ENCODE results near the gene PIGX.
"Not testable (repeated sequence)": the region's sequence is repeated elsewhere in the genome, so short reads cannot be mapped to it uniquely, and the experiment has no call there.

The PIGX gene

DNA sequence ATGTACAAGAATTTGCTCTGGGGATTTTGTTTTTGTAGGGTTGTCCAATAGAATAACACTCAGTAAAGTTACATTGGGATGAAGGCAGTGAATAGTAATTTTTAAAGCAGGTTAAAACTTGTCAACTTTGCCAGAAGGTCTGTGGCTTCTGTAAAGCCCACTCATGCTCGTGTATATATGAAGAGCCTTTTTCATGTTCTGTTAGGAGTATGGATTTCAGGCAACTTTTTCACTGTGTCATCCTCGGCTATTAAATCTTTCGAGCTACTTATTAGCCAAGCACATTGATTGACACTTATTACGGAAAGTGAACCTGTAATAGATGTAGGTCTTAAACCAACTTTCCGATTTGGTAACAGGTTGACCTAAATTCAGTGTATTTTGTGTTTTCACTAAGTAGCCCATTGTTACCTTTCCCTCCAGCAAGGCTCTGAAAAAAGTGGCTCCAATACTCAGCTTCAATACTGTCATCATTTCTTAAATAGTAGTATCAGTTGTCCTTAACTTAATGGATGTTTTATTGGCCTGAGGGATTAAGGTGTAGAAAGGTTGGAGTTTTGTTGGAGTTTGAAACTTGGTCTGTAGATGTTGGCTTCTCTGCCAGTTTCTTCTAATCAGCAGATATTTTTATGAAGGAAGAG lies 29.2 kb downstream of the PIGX start:
- TF ChIP-seq, protein P1, sequence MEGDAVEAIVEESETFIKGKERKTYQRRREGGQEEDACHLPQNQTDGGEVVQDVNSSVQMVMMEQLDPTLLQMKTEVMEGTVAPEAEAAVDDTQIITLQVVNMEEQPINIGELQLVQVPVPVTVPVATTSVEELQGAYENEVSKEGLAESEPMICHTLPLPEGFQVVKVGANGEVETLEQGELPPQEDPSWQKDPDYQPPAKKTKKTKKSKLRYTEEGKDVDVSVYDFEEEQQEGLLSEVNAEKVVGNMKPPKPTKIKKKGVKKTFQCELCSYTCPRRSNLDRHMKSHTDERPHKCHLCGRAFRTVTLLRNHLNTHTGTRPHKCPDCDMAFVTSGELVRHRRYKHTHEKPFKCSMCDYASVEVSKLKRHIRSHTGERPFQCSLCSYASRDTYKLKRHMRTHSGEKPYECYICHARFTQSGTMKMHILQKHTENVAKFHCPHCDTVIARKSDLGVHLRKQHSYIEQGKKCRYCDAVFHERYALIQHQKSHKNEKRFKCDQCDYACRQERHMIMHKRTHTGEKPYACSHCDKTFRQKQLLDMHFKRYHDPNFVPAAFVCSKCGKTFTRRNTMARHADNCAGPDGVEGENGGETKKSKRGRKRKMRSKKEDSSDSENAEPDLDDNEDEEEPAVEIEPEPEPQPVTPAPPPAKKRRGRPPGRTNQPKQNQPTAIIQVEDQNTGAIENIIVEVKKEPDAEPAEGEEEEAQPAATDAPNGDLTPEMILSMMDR (conservative IDR thresholded peaks at IDR 0.05; ENCODE audit: low read depth, low read length), result no peak
- no peak for DNase-seq (ENCODE audit: low read depth)
- peak overlapping the region; percentile 82 for H3K4me3 ChIP-seq (ENCODE audit: low read length)

DNA sequence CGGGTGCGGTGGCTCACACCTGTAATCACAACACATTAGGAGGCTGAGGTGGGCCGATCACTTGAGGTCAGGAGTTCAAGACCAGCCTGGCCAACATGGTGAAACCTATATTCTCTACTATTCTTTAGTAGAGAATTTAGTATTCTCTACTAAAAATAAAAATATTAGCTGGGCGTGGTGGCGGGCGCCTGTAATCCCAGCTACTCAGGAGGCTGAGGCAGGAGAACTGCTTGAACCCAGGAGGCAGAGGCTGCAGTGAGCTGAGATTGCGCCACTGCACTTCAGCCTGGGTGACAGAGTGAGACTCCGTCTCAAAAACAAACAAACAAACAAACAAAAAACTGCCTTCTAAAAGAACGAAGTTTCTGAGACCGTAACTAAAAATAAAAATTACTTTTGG lies 31.4 kb downstream of the PIGX start:
- not testable (repeated sequence) for H3K4me3 ChIP-seq (ENCODE audit: low read length); DNase-seq (ENCODE audit: low read depth)

DNA sequence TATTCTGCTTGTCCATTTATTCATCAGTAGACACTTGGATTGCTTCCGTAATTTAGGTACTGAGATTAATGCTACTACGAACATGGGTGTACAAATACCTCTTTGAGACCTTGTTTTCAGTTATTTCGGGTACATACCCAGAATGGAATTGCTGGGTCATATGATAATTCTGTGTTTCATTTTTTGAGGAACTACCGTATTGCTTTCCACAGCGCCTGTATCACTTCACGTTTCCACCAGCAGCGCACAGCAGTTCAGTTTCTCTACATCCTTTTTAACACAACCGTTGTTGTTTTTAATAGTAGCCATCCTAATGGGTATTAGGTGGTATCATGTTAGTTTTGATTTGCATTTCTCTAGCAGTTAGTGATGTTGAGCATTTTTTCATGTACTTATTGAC lies 36.9 kb downstream of the PIGX start:
- no peak overlapping the region for H3K4me3 ChIP-seq (ENCODE audit: low read length)
- DNase-seq (ENCODE audit: low read depth), result no peak
- TF ChIP-seq, protein P1 (conservative IDR thresholded peaks at IDR 0.05; ENCODE audit: low read depth, low read length), result no peak

DNA sequence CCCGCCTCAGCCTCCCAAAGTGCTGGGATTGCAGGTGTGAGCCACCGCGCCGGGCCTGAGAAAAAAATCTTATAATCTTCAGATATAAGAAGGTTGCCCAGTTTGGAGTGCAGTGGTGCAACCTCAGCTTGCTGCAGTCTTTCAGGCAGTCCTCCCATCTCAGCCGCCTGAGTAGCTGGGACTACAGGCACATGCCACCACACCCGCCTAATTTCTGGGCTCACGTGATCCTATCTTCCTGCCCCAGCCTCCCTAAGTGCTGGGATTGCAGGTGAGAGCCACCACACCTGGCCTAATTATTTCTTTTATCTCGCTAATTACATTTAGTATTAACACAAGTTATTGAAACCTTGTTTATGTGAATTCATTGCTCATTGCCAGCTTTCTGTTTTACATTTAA lies 41.0 kb downstream of the PIGX start:
- no peak for DNase-seq (ENCODE audit: low read depth)
- no peak overlapping the region for H3K4me3 ChIP-seq (ENCODE audit: low read length)
- TF ChIP-seq, protein P1 (conservative IDR thresholded peaks at IDR 0.05; ENCODE audit: low read depth, low read length), result no peak

DNA sequence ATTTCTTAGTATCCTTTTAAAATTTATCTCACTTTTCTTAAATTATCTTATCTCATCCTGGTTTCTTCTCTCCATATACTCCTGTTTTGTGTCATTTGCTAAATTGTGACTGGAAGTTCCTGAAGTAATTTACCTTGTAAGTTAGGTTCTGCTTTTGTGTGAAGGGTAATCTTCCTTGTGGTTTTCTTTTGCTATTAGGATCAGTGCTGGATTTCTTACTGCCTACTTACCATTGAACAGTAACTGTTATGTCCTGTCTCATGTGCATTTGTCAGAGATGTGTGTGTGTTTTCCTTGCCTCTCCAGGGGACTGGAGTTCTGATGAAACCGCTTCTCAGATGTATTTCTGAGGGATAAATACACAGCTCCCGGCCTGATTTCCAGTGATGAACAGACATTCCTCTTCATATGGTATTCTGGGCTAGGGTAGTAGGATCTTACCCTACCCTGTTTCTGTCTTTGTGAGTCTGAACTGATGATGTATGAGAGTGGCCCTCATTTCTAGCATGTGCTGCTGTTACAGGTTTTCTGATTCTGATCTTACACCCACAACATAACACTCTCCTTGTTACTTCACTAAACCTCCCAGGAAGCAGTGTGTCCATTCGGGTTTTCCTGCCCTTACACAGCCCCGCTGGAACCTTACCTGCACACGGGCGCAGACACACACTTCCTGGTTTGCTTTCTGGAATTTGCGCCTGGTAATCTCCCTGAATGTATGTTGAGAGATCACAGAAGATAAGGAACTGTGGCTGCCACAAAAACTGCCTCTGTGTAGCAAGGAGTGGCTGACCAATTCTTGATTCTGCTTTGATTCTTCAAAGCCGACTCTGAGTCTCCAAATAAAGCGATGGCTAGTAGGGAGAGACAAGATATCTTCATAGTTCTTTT lies 42.2 kb downstream of the PIGX start:
- DNase-seq (ENCODE audit: low read depth), result no peak
- TF ChIP-seq, protein P1 (conservative IDR thresholded peaks at IDR 0.05; ENCODE audit: low read depth, low read length), result no peak

DNA sequence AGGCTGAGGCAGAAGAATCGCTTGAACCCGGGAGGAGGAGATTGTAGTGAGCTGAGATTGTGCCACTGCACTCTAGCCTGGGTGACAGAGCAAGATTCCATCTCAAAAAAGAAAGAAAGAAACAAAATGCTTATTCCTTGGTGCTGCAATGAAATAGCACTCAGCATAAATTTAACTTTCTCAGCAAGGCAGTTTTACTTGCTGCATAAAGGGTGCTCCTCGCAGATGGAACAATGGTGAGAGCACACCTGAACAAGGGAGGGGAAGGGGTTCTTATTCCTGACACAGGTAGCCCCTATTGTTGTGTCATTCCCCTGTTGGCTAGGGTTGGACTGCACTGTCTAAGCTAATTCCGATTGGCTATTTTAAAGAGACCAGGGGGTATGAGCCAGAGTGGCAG lies 44.6 kb downstream of the PIGX start:
- TF ChIP-seq, protein P1 (conservative IDR thresholded peaks at IDR 0.05; ENCODE audit: low read depth, low read length), result no peak
- H3K4me3 ChIP-seq (ENCODE audit: low read length), result no peak overlapping the region
- DNase-seq (ENCODE audit: low read depth), result no peak

More for the DNA sequence above, 42.2 kb downstream of the PIGX start:
- H3K4me3 ChIP-seq (ENCODE audit: low read length), result no peak overlapping the region

DNA sequence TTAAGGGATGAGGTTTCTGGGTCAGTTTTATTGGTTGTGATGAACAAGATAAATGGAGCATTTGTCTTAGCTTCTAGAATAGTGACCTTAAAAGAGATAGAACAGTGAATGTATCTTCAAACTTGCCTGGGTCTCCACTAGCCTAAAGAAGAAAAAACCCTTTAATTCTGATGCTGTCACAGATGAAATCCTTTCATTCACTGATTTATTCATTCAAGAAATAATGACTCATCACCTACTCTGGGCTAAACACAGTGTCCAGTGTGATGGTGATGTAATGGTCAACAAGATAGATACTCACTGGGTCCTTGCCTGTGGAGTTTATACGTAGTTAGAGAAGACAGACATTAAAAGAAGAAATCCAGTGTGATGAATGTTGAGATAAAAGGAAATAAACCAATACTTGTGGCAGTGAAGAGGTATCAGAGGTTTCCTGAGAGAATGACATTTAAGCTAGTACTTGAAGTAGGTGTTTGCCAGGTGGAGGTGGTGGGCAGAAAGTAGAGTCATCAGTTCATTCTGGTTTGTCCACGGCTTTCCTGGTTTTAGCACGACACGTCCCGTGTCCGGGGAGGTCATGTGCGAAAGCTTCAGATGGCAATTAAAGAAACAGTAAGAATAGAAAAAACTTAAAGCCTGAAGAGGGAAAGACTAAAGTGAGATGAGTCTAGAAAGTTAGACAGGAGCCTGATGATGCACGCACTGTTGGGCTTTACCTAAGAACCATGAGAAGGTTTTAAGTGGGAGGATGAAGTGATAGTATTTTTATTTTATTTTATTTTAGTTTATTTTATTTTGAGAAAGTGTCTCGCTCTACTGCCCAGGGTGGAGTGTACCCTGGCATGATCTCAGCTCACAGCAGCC lies 45.9 kb downstream of the PIGX start:
- DNase-seq (ENCODE audit: low read depth), result peak; percentile 23
- H3K4me3 ChIP-seq (ENCODE audit: low read length), result no peak overlapping the region
- TF ChIP-seq, protein P1 (conservative IDR thresholded peaks at IDR 0.05; ENCODE audit: low read depth, low read length), result no peak

Data from retinal pigment epithelial cell (primary cell).